AG09319 (cell line): ENCODE data around the gene N4BP2.
"Not testable (repeated sequence)": the region's sequence is repeated elsewhere in the genome, so short reads cannot be mapped to it uniquely, and the experiment has no call there.

Experiments
- DNase-seq: peaks from one replicate; pipeline ENCODE4 v3.0.0-alpha.2; 2010; ENCODE audit warnings: low read depth; ENCODE audit errors: extremely low read depth
- CTCF ChIP-seq: IDR thresholded peaks from 2 replicates; pipeline ENCODE4 v1.5.1; 2011; ENCODE audit warnings: low read depth, mild to moderate bottlenecking, inconsistent platforms, low read length, moderate library complexity

Gene N4BP2

GRCh38 chr4:40087799-40088366 lies 31.2 kb downstream of the N4BP2 start:
- DNase-seq = no peak
- TF ChIP-seq CTCF = no peak

- not testable (repeated sequence) for DNase-seq
Observed at GRCh38 chr4:40093400-40093799, 36.8 kb downstream of the N4BP2 start.

DNA sequence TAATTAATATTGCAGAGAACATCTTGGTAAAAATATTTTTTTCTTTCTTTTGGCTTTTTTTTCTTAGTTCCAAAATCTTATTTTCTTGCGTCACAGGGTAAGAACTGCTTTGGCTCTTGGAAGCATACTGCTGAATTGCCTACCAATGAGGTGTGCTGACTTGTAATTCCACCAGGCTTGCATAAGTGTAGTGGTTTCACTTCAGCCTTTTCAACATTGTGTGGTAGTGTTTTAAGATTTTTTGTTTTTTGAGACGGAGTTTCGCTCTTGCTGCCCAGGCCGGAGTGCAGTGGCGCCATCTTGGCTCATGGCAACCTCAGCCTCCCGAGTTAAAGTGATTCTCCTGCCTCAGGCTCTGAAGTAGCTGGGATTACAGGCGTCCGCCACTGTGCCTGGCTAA lies 42.4 kb downstream of the N4BP2 start:
- DNase-seq = no peak
- no peak for TF ChIP-seq CTCF

- not testable (repeated sequence) for DNase-seq
Observed at GRCh38 chr4:40107150-40107549, 50.5 kb downstream of the N4BP2 start.

DNA sequence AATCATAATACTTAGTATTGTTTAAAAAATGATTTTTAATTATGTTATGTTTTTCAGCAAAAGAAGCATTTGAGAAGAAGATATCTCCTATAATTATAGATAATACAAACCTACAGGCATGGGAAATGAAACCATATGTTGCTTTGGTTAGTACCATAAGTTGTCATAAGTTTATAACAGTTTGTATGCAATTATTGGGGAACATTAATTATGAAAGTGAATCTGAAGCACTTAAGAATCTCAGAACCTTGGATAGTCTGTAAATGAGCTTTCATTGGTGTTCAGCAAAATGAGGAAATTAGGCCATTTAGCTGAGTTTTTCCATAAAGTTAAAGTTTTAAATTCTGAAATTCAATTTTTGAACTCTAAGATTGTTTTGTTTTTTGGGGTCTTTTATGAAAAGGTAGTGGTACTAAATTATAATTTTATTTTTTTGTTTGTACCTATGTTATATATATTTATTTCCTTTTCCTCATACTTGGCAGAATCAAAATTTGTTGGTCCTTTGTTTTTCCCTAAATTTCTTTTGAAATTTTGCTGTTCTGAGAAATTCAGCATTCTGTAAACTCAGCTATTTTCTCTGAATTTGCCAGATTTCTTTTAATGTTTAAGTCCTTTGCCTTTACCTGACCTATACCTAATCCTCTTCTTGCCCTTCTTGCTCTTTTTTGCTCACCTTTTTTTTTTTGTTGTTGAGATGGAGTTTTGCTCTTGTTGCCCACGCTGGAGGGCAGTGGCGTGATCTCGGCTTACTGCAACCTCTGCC lies 55.6 kb downstream of the N4BP2 start:
- DNase-seq = no peak
- TF ChIP-seq CTCF = no peak

DNA sequence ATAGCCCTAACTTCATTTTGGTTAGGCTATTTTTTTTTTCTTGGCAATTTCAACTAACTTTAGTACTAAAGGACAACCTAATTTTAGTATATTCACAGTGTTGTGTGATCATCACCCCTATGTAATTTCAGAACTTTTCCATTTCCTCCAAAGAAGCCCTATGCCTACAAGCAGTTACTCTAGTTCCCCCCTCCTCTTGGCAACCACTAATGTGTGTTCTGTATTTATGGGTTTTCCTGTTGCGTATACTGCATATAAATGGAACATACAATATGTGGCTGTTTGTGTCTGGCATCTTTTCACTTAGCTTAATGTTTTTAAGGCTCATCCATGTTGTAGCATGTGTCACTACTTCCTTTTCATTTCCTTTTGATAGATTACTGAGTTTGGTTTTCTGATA lies 57.6 kb downstream of the N4BP2 start:
- no peak for DNase-seq
- no peak for TF ChIP-seq CTCF

- no peak for DNase-seq
- no peak for TF ChIP-seq CTCF
Observed at GRCh38 chr4:40118861-40119260, 62.2 kb downstream of the N4BP2 start.

DNA sequence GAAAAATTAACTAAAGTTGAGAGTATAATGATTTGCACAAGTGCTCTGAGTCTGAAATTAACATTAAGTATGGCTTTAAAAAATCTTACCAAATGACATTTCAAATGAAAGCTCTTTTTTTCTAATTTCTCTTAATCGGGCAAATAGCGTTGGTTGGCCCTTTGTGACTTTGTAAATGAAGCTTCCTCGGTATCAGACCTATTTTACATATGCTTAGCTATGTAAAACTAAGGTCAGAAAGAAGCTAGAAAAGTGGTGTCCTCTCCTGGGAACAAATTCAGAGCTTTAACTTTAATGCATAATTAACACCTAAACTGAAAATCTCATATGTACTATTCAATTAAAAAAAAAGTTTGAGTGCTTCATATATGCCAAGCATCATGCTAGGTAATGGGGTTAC lies 62.7 kb downstream of the N4BP2 start:
- no peak for DNase-seq
- no peak for TF ChIP-seq CTCF
